ENCODE results near the gene C11orf98.

DNA sequence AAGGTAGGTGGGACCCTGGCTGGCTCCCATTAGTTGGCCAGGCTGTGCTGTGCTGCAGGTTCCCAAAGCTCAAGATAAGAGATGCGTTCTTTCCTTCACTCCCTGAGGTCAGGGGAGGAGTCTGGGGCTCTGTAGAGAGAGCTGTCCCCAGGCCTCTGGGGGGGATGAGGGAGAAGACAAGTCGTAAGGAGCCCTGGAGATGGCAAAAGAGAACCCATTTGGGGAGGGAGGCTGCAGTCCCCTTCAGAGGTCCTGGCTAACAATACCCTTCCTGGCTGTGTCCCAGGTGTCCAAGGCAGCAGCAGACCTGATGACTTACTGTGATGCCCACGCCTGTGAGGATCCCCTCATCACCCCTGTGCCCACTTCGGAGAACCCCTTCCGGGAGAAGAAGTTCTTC lies 43.4 kb upstream of the C11orf98 start:
- TF ChIP-seq, protein P1, sequence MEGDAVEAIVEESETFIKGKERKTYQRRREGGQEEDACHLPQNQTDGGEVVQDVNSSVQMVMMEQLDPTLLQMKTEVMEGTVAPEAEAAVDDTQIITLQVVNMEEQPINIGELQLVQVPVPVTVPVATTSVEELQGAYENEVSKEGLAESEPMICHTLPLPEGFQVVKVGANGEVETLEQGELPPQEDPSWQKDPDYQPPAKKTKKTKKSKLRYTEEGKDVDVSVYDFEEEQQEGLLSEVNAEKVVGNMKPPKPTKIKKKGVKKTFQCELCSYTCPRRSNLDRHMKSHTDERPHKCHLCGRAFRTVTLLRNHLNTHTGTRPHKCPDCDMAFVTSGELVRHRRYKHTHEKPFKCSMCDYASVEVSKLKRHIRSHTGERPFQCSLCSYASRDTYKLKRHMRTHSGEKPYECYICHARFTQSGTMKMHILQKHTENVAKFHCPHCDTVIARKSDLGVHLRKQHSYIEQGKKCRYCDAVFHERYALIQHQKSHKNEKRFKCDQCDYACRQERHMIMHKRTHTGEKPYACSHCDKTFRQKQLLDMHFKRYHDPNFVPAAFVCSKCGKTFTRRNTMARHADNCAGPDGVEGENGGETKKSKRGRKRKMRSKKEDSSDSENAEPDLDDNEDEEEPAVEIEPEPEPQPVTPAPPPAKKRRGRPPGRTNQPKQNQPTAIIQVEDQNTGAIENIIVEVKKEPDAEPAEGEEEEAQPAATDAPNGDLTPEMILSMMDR (conservative IDR thresholded peaks at IDR 0.05 in 1 of 2, IDR thresholded peaks at IDR 0.05 in 1 of 2; ENCODE audit: extremely low read depth in 1 of 2, insufficient read depth in 1 of 2, low read depth in 1 of 2, low read length in 2 of 2) = no peak
- TF ChIP-seq EZH2 (IDR thresholded peaks at IDR 0.05; ENCODE audit: borderline replicate concordance, low read length) = no peak

Data from mammary epithelial cell (primary cell).